IPS-18c (cell line): ENCODE data around the gene CCDC81.
"Not testable (repeated sequence)": the region's sequence is repeated elsewhere in the genome, so short reads cannot be mapped to it uniquely, and the experiment has no call there.

ENCODE experiments used
- H3K4me3 ChIP-seq: 2 replicates; pipeline ENCODE4 v1.7.0; 2013; ENCODE audit warnings: low read depth, mild to moderate bottlenecking, low read length, moderate library complexity; ENCODE audit not compliant: insufficient read depth
- H3K9me3 ChIP-seq: one replicate; pipeline ENCODE4 v1.6.1; 2013; ENCODE audit warnings: mild to moderate bottlenecking, low read length, moderate library complexity; ENCODE audit not compliant: control insufficient read depth, insufficient read depth

CCDC81 gene

GRCh38 chr11:86374586-86374985 lies at the start of gene CCDC81:
Gene CCDC81, plus strand, starts transcription at chr11:86374887. Its CDS starts 277 bp downstream, at chr11:86375164.
- H3K4me3 ChIP-seq, result peak within 1 kb of the TSS; percentile 11; the same call in 1 of the 2 replicates
- H3K9me3 ChIP-seq, result no peaks in the 10 kb centered on the region

GRCh38 chr11:86335131-86335767 lies 39.4 kb upstream of the CCDC81 start:
- Histone ChIP-seq H3K4me3 (no peak overlapping the region), H3K9me3 (no peaks in the 10 kb centered on the region)

GRCh38 chr11:86337227-86337626 lies 37.5 kb upstream of the CCDC81 start:
- Histone ChIP-seq H3K4me3 (no peak overlapping the region), H3K9me3 (no peaks in the 10 kb centered on the region)

GRCh38 chr11:86341382-86341781 lies 33.3 kb upstream of the CCDC81 start:
- Histone ChIP-seq H3K4me3 (no peak overlapping the region), H3K9me3 (no peaks in the 10 kb centered on the region)

- Histone ChIP-seq H3K4me3 (no peak overlapping the region), H3K9me3 (no peaks in the 10 kb centered on the region)
Observed at GRCh38 chr11:86346513-86346912, 28.2 kb upstream of the CCDC81 start.

- no peak overlapping the region for H3K4me3 ChIP-seq
- H3K9me3 ChIP-seq, result no peaks in the 10 kb centered on the region
Observed at GRCh38 chr11:86355256-86355655, 19.4 kb upstream of the CCDC81 start.

- H3K9me3 ChIP-seq, H3K4me3 ChIP-seq: not testable (repeated sequence)
Observed at GRCh38 chr11:86357412-86357811, 17.3 kb upstream of the CCDC81 start.

- Histone ChIP-seq H3K9me3 (no peaks in the 10 kb centered on the region), H3K4me3 (no peak overlapping the region)
Observed at GRCh38 chr11:86358720-86359119, 16.0 kb upstream of the CCDC81 start.

- Histone ChIP-seq H3K9me3 (no peaks in the 10 kb centered on the region), H3K4me3 (no peak overlapping the region)
Observed at GRCh38 chr11:86360775-86361395, 13.8 kb upstream of the CCDC81 start.

- no peaks in the 10 kb centered on the region for H3K9me3 ChIP-seq
- no peak overlapping the region for H3K4me3 ChIP-seq
Observed at GRCh38 chr11:86363424-86363823, 11.3 kb upstream of the CCDC81 start.

- H3K4me3 ChIP-seq, result no peak overlapping the region
Observed at GRCh38 chr11:86365546-86365945, 9.1 kb upstream of the CCDC81 start.

GRCh38 chr11:86369668-86370067 lies 5.0 kb upstream of the CCDC81 start:
- H3K9me3 ChIP-seq, result no peaks in the 10 kb centered on the region
- no peak overlapping the region for H3K4me3 ChIP-seq

More at GRCh38 chr11:86365546-86365945, 9.1 kb upstream of the CCDC81 start:
- no peaks in the 10 kb centered on the region for H3K9me3 ChIP-seq

GRCh38 chr11:86370171-86370570 lies 4.5 kb upstream of the CCDC81 start:
- Histone ChIP-seq H3K9me3 (no peaks in the 10 kb centered on the region), H3K4me3 (no peak overlapping the region)

- H3K4me3 ChIP-seq, result no peak overlapping the region
Observed at GRCh38 chr11:86370922-86371594, 3.6 kb upstream of the CCDC81 start.

GRCh38 chr11:86372041-86372440 lies 2.6 kb upstream of the CCDC81 start:
- no peaks in the 10 kb centered on the region for H3K9me3 ChIP-seq
- no peak overlapping the region for H3K4me3 ChIP-seq

More at GRCh38 chr11:86370922-86371594, 3.6 kb upstream of the CCDC81 start:
- no peaks in the 10 kb centered on the region for H3K9me3 ChIP-seq

- H3K9me3 ChIP-seq, result no peaks in the 10 kb centered on the region
- no peak overlapping the region for H3K4me3 ChIP-seq
Observed at GRCh38 chr11:86372586-86372985, 2.1 kb upstream of the CCDC81 start.

- Histone ChIP-seq H3K9me3 (no peaks in the 10 kb centered on the region), H3K4me3 (peak overlapping the region; percentile 11; the same call in 1 of the 2 replicates)
Observed at GRCh38 chr11:86374069-86374468, 618 bp upstream of the CCDC81 start.

GRCh38 chr11:86377972-86378371 lies 3.3 kb downstream of the CCDC81 start:
- no peak overlapping the region for H3K4me3 ChIP-seq
- H3K9me3 ChIP-seq, result no peaks in the 10 kb centered on the region
